ENCODE results near the gene MUC13.

MUC13 gene

GRCh38 chr3:124883766-124884473 is 50.6 kb downstream of the MUC13 start:
- Histone ChIP-seq H3K4me3 (replicated peaks; ENCODE audit: insufficient read depth, low read length) (no peak overlapping the region), H3K27ac (replicated peaks) (no peak overlapping the region), H3K27me3 (ENCODE audit: insufficient read depth, poor library complexity, severe bottlenecking) (peaks cover 48% of the 10 kb centered on the region)
- no peak for TF ChIP-seq SPI1 (IDR thresholded peaks at IDR 0.05; ENCODE audit: borderline replicate concordance, low read depth)
- no peak for TF ChIP-seq GABPA (IDR thresholded peaks at IDR 0.05; ENCODE audit: low read depth)
- no peak for DNase-seq (ENCODE audit: low read depth in 1 of 2, low spot score in 1 of 2)

DNA sequence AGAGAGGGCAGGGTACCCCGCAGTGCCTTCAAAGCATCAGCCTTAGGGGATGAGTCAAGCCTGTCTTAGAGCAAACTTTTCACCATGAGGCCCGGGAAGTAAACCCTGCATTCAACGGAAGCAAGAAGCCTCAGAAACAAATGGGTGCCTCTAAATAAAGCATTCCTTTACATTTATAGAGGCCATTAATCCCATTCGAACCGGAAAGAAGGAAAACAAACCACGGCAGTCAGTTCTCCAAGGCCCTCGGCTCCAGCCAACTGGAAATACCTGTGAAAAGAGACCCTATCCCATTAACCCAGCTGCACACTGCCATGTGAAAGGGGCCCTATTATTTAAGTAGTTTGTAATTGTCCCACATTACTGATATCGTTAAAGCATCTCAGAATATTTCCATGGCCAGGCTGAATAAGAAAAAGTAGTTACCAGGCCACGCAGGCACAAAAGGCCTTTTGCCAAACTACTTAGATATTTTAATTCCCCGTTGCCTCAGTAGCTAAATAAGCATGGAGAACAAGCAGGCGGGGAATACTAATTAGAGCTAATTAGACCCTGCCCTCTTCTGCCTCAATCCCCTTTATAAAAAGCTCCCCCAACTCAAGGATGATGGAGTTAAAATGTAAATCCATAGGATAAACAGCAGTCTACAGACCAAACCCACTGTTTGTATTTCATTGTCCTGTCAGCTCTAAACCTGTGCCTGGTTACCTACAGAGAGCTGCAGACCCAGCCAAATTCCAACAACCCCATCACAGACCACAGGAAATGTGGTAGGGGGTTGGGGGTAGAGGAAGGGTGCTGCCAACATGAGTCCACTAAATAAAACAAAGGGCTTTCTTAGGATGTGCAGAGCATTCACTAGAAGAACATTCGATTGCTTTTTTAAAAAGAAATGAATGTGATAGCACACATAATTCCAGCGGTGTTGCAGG is 51.5 kb downstream of the MUC13 start:
- DNase-seq (ENCODE audit: low read depth in 1 of 2, low spot score in 1 of 2), result no peak
- Histone ChIP-seq H3K27me3 (ENCODE audit: insufficient read depth, poor library complexity, severe bottlenecking) (peaks cover 41% of the 10 kb centered on the region), H3K27ac (replicated peaks) (no peak overlapping the region), H3K4me3 (replicated peaks; ENCODE audit: insufficient read depth, low read length) (no peak overlapping the region)
- TF ChIP-seq GABPA (IDR thresholded peaks at IDR 0.05; ENCODE audit: low read depth) (no peak), SPI1 (IDR thresholded peaks at IDR 0.05; ENCODE audit: borderline replicate concordance, low read depth) (no peak), REST (IDR thresholded peaks at IDR 0.05; ENCODE audit: insufficient replicate concordance, low read depth) (no peak), POLR2AphosphoS5 (IDR thresholded peaks at IDR 0.05; ENCODE audit: low read depth) (no peak)
- TF ChIP-seq, protein P1, sequence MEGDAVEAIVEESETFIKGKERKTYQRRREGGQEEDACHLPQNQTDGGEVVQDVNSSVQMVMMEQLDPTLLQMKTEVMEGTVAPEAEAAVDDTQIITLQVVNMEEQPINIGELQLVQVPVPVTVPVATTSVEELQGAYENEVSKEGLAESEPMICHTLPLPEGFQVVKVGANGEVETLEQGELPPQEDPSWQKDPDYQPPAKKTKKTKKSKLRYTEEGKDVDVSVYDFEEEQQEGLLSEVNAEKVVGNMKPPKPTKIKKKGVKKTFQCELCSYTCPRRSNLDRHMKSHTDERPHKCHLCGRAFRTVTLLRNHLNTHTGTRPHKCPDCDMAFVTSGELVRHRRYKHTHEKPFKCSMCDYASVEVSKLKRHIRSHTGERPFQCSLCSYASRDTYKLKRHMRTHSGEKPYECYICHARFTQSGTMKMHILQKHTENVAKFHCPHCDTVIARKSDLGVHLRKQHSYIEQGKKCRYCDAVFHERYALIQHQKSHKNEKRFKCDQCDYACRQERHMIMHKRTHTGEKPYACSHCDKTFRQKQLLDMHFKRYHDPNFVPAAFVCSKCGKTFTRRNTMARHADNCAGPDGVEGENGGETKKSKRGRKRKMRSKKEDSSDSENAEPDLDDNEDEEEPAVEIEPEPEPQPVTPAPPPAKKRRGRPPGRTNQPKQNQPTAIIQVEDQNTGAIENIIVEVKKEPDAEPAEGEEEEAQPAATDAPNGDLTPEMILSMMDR (IDR thresholded peaks at IDR 0.05; ENCODE audit: insufficient read depth, low read length), result no peak

DNA sequence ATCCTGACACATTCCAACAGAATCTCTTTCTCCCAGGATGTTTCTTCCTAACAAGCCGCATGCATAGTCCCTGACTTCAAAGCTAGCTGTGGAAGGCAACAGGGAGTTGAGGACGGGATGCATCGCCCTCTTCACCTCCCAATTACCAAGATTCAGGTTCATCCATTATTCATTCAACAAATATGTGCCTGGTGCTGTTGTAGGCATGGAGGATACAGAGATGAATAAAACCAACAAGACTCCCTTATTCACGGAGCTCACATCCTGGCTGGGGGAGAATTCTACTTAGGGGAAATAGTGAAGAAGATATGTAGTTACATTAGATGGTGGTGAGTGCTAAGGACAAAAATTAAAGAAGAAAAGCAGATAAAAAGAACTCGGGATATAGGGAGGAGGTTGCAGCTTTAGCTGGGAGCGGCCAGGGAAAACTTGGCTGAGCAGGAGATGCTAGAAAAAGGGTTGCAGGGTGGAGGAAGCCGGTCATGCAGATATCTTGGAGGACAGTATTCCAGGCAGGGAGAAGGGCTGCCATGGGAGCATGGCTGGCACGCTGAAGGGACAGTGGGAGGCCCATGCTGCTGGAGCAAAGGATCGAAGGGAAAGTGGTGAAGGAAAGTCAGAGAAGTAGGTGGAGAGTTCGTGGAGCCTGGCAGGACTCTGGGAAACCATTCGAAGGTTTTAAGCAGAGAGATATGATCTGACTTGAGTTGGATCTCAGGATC is 52.4 kb downstream of the MUC13 start:
- Histone ChIP-seq H3K4me3 (replicated peaks; ENCODE audit: insufficient read depth, low read length) (no peak overlapping the region), H3K27ac (replicated peaks) (no peak overlapping the region), H3K27me3 (ENCODE audit: insufficient read depth, poor library complexity, severe bottlenecking) (peaks cover 33% of the 10 kb centered on the region)
- no peak for DNase-seq (ENCODE audit: low read depth in 1 of 2, low spot score in 1 of 2)
- TF ChIP-seq REST (IDR thresholded peaks at IDR 0.05; ENCODE audit: insufficient replicate concordance, low read depth) (no peak), GABPA (IDR thresholded peaks at IDR 0.05; ENCODE audit: low read depth) (no peak), POLR2AphosphoS5 (IDR thresholded peaks at IDR 0.05; ENCODE audit: low read depth) (no peak), SPI1 (IDR thresholded peaks at IDR 0.05; ENCODE audit: borderline replicate concordance, low read depth) (no peak)
- TF ChIP-seq, protein P1 (IDR thresholded peaks at IDR 0.05; ENCODE audit: insufficient read depth, low read length), result no peak

- no peak for TF ChIP-seq SPI1 (IDR thresholded peaks at IDR 0.05; ENCODE audit: borderline replicate concordance, low read depth)
- no peak for TF ChIP-seq POLR2AphosphoS5 (IDR thresholded peaks at IDR 0.05; ENCODE audit: low read depth)
- TF ChIP-seq REST (IDR thresholded peaks at IDR 0.05; ENCODE audit: insufficient replicate concordance, low read depth), result no peak
- no peak for TF ChIP-seq GABPA (IDR thresholded peaks at IDR 0.05; ENCODE audit: low read depth)
- TF ChIP-seq, protein P1 (IDR thresholded peaks at IDR 0.05; ENCODE audit: insufficient read depth, low read length), result no peak
- H3K27ac ChIP-seq (replicated peaks), result no peak overlapping the region
- H3K27me3 ChIP-seq (ENCODE audit: insufficient read depth, poor library complexity, severe bottlenecking), result peaks cover 25% of the 10 kb centered on the region
- no peak overlapping the region for H3K4me3 ChIP-seq (replicated peaks; ENCODE audit: insufficient read depth, low read length)
- no peak for DNase-seq (ENCODE audit: low read depth in 1 of 2, low spot score in 1 of 2)
Observed at GRCh38 chr3:124879337-124879680, 55.2 kb downstream of the MUC13 start.

Measured in HL-60 (cell line).